Measurements from ENCODE around the gene MAP3K5.

The MAP3K5 gene

GRCh38 chr6:136624347-136624746 is 167.9 kb downstream of the MAP3K5 start (continued):
- TF ChIP-seq TSHZ2 (CRISPR knock-in tag; IDR thresholded peaks at IDR 0.05) (no peak), ZNF70 (CRISPR knock-in tag; IDR thresholded peaks at IDR 0.05) (no peak), TCF4 (CRISPR knock-in tag; IDR thresholded peaks at IDR 0.05; ENCODE audit: borderline replicate concordance) (no peak), ZFP30 (CRISPR knock-in tag; IDR thresholded peaks at IDR 0.05) (no peak), OSR1 (CRISPR knock-in tag; IDR thresholded peaks at IDR 0.05) (no peak), ZNF565 (CRISPR knock-in tag; conservative IDR thresholded peaks at IDR 0.05; ENCODE audit: low read depth) (no peak), ZNF8 (CRISPR knock-in tag; IDR thresholded peaks at IDR 0.05) (no peak), ZFP3 (CRISPR knock-in tag; IDR thresholded peaks at IDR 0.05) (no peak), POU6F1 (CRISPR knock-in tag; IDR thresholded peaks at IDR 0.05; ENCODE audit: borderline replicate concordance, low read depth) (no peak)

GRCh38 chr6:136618086-136618485 is 174.2 kb downstream of the MAP3K5 start:
- no peak for ATAC-seq
- TF ChIP-seq ZNF8 (CRISPR knock-in tag; IDR thresholded peaks at IDR 0.05) = no peak
- TF ChIP-seq PATZ1 (CRISPR knock-in tag; IDR thresholded peaks at IDR 0.05; ENCODE audit: borderline replicate concordance) = no peak
- no peak for TF ChIP-seq RARB (CRISPR knock-in tag; IDR thresholded peaks at IDR 0.05)
- no peak for TF ChIP-seq CSDC2 (CRISPR knock-in tag; IDR thresholded peaks at IDR 0.05)
- no peak for TF ChIP-seq CSRNP3 (CRISPR knock-in tag; IDR thresholded peaks at IDR 0.05)
- TF ChIP-seq ISL1 (CRISPR knock-in tag; IDR thresholded peaks at IDR 0.05) = no peak
- no peak for TF ChIP-seq CREB5 (CRISPR knock-in tag; IDR thresholded peaks at IDR 0.05; ENCODE audit: low read depth)
- TF ChIP-seq OSR1 (CRISPR knock-in tag; IDR thresholded peaks at IDR 0.05) = no peak
- TF ChIP-seq ZFP3 (CRISPR knock-in tag; IDR thresholded peaks at IDR 0.05) = no peak
- no peak for TF ChIP-seq ZC3H10 (CRISPR knock-in tag; IDR thresholded peaks at IDR 0.05)
- no peak for TF ChIP-seq SNAI2 (CRISPR knock-in tag; IDR thresholded peaks at IDR 0.05)
- no peak for TF ChIP-seq ZNF70 (CRISPR knock-in tag; IDR thresholded peaks at IDR 0.05)
- no peak for TF ChIP-seq ZNF565 (CRISPR knock-in tag; conservative IDR thresholded peaks at IDR 0.05; ENCODE audit: low read depth)
- no peak for TF ChIP-seq ARNTL (CRISPR knock-in tag; IDR thresholded peaks at IDR 0.05; ENCODE audit: borderline replicate concordance, low read depth)
- TF ChIP-seq TOX (CRISPR knock-in tag; IDR thresholded peaks at IDR 0.05; ENCODE audit: borderline replicate concordance) = no peak
- TF ChIP-seq TSHZ2 (CRISPR knock-in tag; IDR thresholded peaks at IDR 0.05) = no peak
- no peak for TF ChIP-seq ZFP30 (CRISPR knock-in tag; IDR thresholded peaks at IDR 0.05)
